Hepatocyte (in vitro differentiated cells): ENCODE results near the gene RGS10. TPM values are rescaled to one million over a fixed set of nuclear protein-coding genes. Genes with fewer than 3 reads are reported as not detected.

Experiments
- DNase-seq: peaks from one replicate; pipeline ENCODE4 v3.0.0-alpha.2; 2016; ENCODE audit warnings: low spot score
- H2AFZ ChIP-seq: fragments of 200-600 bp; sonication (generic); 2 replicates; pipeline ENCODE4 v1.6.0; 2016; ENCODE audit warnings: antibody characterized with exemption, mild to moderate bottlenecking
- H3K27ac ChIP-seq: fragments of 200-600 bp; sonication (generic); 2 replicates; pipeline ENCODE4 v1.5.1; 2016; ENCODE audit warnings: mild to moderate bottlenecking
- H3K27me3 ChIP-seq: fragments of 200-600 bp; sonication (generic); 2 replicates; pipeline ENCODE4 v1.6.1; 2016
- H3K36me3 ChIP-seq: fragments of 200-600 bp; sonication (generic); replicated peaks from 2 replicates; pipeline ENCODE4 v1.5.1; 2016; ENCODE audit warnings: low read depth; ENCODE audit not compliant: insufficient read depth
- H3K4me1 ChIP-seq: fragments of 200-600 bp; sonication (generic); 2 replicates; pipeline ENCODE4 v1.5.1; 2016; ENCODE audit warnings: mild to moderate bottlenecking, moderate library complexity; ENCODE audit not compliant: insufficient read depth
- H3K4me2 ChIP-seq: fragments of 200-600 bp; sonication (generic); 2 replicates; pipeline ENCODE4 v1.6.0; 2016
- H3K4me3 ChIP-seq: fragments of 200-600 bp; sonication (generic); 2 replicates; pipeline ENCODE4 v1.5.1; 2016; ENCODE audit warnings: mild to moderate bottlenecking
- H3K79me2 ChIP-seq: fragments of 200-600 bp; sonication (generic); 2 replicates; pipeline ENCODE4 v1.6.0; 2017; ENCODE audit warnings: mild to moderate bottlenecking
- H3K9me2 ChIP-seq: fragments of 200-600 bp; sonication (generic); replicated peaks from 2 replicates; pipeline ENCODE4 v1.6.0; 2017; ENCODE audit warnings: mild to moderate bottlenecking; ENCODE audit not compliant: insufficient read depth
- H3K9me3 ChIP-seq: fragments of 200-600 bp; sonication (generic); 2 replicates; pipeline ENCODE4 v1.5.1; 2016; ENCODE audit warnings: low read depth, mild to moderate bottlenecking
- H4K20me1 ChIP-seq: fragments of 200-600 bp; sonication (generic); 2 replicates; pipeline ENCODE4 v1.6.0; 2016; ENCODE audit warnings: mild to moderate bottlenecking; ENCODE audit not compliant: insufficient read depth, poor library complexity, severe bottlenecking
- EZH2 ChIP-seq: fragments of 200-600 bp; sonication (generic); IDR thresholded peaks from 2 replicates; pipeline ENCODE4 v1.6.1; 2016; ENCODE audit warnings: antibody characterized with exemption, mild to moderate bottlenecking, borderline replicate concordance
- EZH2phosphoT487 ChIP-seq: fragments of 200-600 bp; sonication (generic); IDR thresholded peaks from one replicate; pipeline ENCODE4 v1.6.1; 2018; ENCODE audit warnings: antibody characterized with exemption, mild to moderate bottlenecking, low read depth, moderate library complexity; ENCODE audit not compliant: unreplicated experiment, severe bottlenecking
- WGBS: methylation state at CpG from one replicate; pipeline ENCODE4 v1.1.6; 2016; ENCODE audit warnings: low lambda C conversion rate; ENCODE audit errors: missing lambda C conversion rate; 5-methylcytosine and 5-hydroxymethylcytosine counted together
- polyA plus RNA-seq: library from polyadenylated mRNA; unstranded; fragments of >200 nt; fragmentation: Nextera tagmentation; extraction: Ambion mirVana; gene quantifications from 2 replicates; pipeline ENCODE4 v1.2.1, GENCODE V29; 2016
- total RNA-seq: library from RNA; depleted of rRNA; stranded (reverse); fragments of >200 nt; gene quantifications from 2 replicates; pipeline ENCODE4 v1.2.3, GENCODE V29; 2014
- TF ChIP-seq, protein P1 (sequence below): fragments of 200-600 bp; sonication (generic); IDR thresholded peaks from 2 replicates; pipeline ENCODE4 v1.5.1; 2016; ENCODE audit warnings: antibody characterized with exemption, mild to moderate bottlenecking; ENCODE audit not compliant: poor library complexity

Gene RGS10
- total and polyA plus RNA-seq, 2 experiments from 2014 or later, result 5.4 to 8.4 TPM

DNA sequence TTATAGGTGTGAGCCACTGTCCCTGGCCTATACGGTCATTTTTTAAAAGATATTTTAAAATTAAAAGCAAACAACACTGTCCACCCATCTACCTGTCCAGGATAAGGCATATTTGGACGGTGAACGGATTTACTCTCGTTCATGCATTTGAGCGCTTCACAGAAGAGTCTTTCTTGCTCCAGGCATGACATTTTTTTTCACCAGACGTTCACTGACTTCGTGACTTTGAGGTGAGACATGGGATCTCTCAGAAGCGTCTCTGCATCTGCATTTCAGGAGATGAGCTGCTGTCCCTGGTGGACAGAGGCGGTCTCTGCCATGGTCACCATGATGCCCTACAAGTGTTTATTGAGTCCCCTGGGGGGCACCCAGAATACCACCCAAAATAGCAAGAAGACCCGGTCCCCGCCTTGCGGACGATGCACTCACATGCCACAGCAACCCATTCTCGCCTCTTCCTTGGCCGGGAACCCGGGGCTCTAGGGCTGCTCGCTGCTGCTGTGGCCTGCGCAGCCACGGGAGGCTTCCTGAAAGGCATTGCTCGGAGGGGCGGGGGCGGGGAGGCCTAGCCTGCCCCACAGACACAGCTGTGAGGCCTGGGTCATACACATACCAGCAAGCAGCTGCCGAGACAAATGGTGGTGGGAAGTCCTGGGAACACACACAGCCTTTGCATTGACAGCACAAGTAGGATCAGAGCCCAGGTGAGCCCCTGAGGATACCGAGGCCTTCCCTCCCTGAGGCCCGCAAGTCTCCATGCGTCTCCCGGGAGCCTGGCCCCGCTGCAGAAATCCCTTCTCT lies 84.4 kb downstream of the RGS10 start:
- Histone ChIP-seq H3K36me3 (no peaks in the 10 kb centered on the region), H3K9me2 (no peaks in the 10 kb centered on the region), H3K27ac (no peak overlapping the region), H3K27me3 (no peaks in the 10 kb centered on the region), H2AFZ (no peak overlapping the region), H3K4me3 (no peak overlapping the region), H3K4me2 (no peak overlapping the region), H3K9me3 (no peaks in the 10 kb centered on the region), H3K4me1 (no peaks in the 10 kb centered on the region), H4K20me1 (no peaks in the 10 kb centered on the region), H3K79me2 (no peaks in the 10 kb centered on the region)
- no peak for TF ChIP-seq EZH2
- TF ChIP-seq, protein P1, sequence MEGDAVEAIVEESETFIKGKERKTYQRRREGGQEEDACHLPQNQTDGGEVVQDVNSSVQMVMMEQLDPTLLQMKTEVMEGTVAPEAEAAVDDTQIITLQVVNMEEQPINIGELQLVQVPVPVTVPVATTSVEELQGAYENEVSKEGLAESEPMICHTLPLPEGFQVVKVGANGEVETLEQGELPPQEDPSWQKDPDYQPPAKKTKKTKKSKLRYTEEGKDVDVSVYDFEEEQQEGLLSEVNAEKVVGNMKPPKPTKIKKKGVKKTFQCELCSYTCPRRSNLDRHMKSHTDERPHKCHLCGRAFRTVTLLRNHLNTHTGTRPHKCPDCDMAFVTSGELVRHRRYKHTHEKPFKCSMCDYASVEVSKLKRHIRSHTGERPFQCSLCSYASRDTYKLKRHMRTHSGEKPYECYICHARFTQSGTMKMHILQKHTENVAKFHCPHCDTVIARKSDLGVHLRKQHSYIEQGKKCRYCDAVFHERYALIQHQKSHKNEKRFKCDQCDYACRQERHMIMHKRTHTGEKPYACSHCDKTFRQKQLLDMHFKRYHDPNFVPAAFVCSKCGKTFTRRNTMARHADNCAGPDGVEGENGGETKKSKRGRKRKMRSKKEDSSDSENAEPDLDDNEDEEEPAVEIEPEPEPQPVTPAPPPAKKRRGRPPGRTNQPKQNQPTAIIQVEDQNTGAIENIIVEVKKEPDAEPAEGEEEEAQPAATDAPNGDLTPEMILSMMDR, result no peak
- no peak for TF ChIP-seq EZH2phosphoT487
- no peak for DNase-seq
- 91% methylated on average over 25 of the region's 28 CpGs for WGBS

DNA sequence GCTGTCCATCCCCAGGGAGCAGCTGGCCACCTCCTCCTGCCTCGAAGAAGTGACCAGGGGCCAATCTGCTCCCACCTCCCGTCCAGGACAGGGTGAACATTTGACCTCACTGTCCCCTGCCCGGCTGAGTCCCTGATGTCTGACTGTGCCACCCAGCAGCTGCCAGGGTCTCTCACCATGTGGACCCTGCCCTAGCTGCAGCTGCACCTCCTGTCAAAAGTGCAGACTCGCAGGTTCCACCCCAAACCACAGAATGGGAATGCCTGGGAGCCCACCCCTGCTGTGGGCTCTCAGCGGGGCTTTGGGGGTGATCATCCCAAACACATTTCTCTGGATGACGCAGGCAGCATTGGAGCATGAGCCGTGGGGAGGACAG lies 86.1 kb downstream of the RGS10 start:
- Histone ChIP-seq H3K27me3 (no peaks in the 10 kb centered on the region), H3K4me1 (no peaks in the 10 kb centered on the region), H3K9me2 (no peaks in the 10 kb centered on the region), H3K4me2 (no peak overlapping the region), H3K79me2 (no peaks in the 10 kb centered on the region), H4K20me1 (no peaks in the 10 kb centered on the region), H3K36me3 (no peaks in the 10 kb centered on the region), H3K27ac (no peak overlapping the region), H3K4me3 (no peak overlapping the region), H2AFZ (no peak overlapping the region), H3K9me3 (no peaks in the 10 kb centered on the region)
- DNase-seq, result no peak
- TF ChIP-seq, protein P1, result no peak
- 93% methylated on average over 7 of the region's 7 CpGs for WGBS

DNA sequence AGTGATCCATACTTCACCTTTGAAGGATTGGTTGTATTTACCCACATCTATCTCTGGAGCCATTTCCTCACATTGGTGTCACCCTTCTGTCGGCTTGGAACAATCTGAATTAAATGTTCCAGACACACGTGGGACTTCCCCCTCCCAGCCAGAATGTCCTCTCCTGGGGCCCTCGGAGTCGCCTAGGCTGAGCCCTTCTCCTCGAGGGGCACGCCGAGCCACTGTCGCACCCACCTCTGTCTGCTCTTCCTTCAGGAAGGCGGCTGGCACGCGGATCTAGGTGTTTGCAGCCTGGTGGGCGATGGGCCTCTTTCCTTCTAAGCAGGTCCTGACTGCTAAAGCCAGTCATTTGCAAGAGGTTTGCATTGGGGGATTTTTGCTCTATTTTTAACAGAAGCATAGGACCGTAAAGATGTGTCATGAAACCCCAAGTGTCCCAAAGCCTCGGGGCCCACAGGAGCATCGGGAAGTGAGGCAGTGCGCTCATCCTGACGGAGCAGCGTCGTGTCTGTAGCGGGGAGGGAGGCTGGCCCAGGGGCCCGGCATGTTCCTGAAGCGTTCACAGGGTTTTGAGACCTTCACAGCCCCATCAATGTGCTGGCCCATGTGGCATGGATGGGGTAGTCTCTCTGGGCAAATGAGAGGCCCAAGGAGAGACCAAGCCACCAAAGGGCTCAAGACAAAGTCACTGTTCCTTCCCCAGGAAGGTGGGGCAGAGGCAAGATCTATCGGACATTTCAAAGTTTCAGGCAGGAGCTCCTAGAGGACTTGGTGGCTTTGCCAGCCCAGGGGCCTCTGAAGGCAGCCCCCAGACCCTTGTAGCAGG lies 86.7 kb downstream of the RGS10 start:
- Histone ChIP-seq H3K9me3 (no peaks in the 10 kb centered on the region), H2AFZ (no peak overlapping the region), H3K4me3 (no peak overlapping the region), H3K9me2 (no peaks in the 10 kb centered on the region), H3K79me2 (no peaks in the 10 kb centered on the region), H3K27ac (no peak overlapping the region), H3K4me2 (no peak overlapping the region), H3K27me3 (no peaks in the 10 kb centered on the region), H4K20me1 (no peaks in the 10 kb centered on the region), H3K4me1 (no peaks in the 10 kb centered on the region), H3K36me3 (no peaks in the 10 kb centered on the region)
- TF ChIP-seq, protein P1, result no peak
- no peak for TF ChIP-seq EZH2phosphoT487
- no peak for TF ChIP-seq EZH2
- WGBS, result 97% methylated on average over 23 of the region's 23 CpGs
- DNase-seq, result no peak
